Spleen (tissue), 7 donors: Measurements from ENCODE around the gene LRRN2.

Experiments used
- CTCF ChIP-seq, 11 experiments: fragments of 200-600 bp in 7 of 11; fragments of 450-650 bp in 4 of 11; sonication (generic) in 4 of 11; IDR thresholded peaks in 8 of 11; conservative IDR thresholded peaks in 3 of 11; 1 replicate in 7 of 11; 2 replicates in 4 of 11; pipeline versions ENCODE4 v1.4.0 to v1.8.0; 2016 to 2021; ENCODE audit warnings: antibody characterized with exemption in 11 of 11, inconsistent platforms in 4 of 11, mild to moderate bottlenecking in 1 of 11
- POLR2A ChIP-seq, 3 donors: fragments of 450-650 bp; IDR thresholded peaks; one replicate each; pipeline ENCODE4 v1.5.1; 2017; ENCODE audit warnings: antibody characterized with exemption in 3 of 3, mild to moderate bottlenecking in 1 of 3
- POLR2AphosphoS5 ChIP-seq, 3 donors: sonication (generic); formaldehyde crosslinking; IDR thresholded peaks; one replicate each; pipeline ENCODE4 v1.5.1; 2017; ENCODE audit warnings: antibody characterized with exemption in 3 of 3
- donor health status: DM: no; HTN: no; CAD: no; lungs with moderate emphysema.
- donor health status: DM: no; HTN: no; CAD: no.
- donor health status: DM: no; HTN: no; CAD: no.

- no peak for TF ChIP-seq CTCF (IDR thresholded peaks at IDR 0.05 in 8 of 11, conservative IDR thresholded peaks at IDR 0.05 in 3 of 11)
- no peak for TF ChIP-seq POLR2A (IDR thresholded peaks at IDR 0.05)
- no peak for TF ChIP-seq POLR2AphosphoS5 (IDR thresholded peaks at IDR 0.05)
Observed at GRCh38 chr1:204600203-204600602, 85.3 kb downstream of the LRRN2 start.
